K562 (cell line): ENCODE measurements around the gene HACL1.

ENCODE experiments used
- ZNF274 ChIP-seq: IDR thresholded peaks from 2 replicates; pipeline ENCODE4 v1.6.1; 2011; ENCODE audit warnings: low read depth, mild to moderate bottlenecking, low read length, moderate library complexity, borderline replicate concordance
- ZNF511 ChIP-seq: sonication (generic); formaldehyde crosslinking; IDR thresholded peaks from 2 replicates; pipeline ENCODE4 v1.8.0; 2022; ENCODE audit warnings: mild to moderate bottlenecking, missing genetic modification reagents
- ZSCAN32 ChIP-seq: fragments of 450-650 bp; formaldehyde crosslinking; IDR thresholded peaks from 2 replicates; pipeline ENCODE4 v1.4.0; 2020; ENCODE audit warnings: mild to moderate bottlenecking, moderate library complexity

GRCh38 chr3:15563190-15563589, 38.2 kb downstream of the HACL1 start:
- TF ChIP-seq ZNF511 (no peak), ZNF274 (no peak), ZSCAN32 (CRISPR knock-in tag) (no peak)
